GM12801 (cell line): ENCODE data around the gene EFNA5.

Experiments used
- CTCF ChIP-seq: IDR thresholded peaks from one replicate; pipeline ENCODE4 v1.5.1; 2011; ENCODE audit warnings: control low read depth; ENCODE audit not compliant: insufficient read length; ENCODE audit errors: extremely low read depth

EFNA5 gene

GRCh38 chr5:107532916-107533315, 137.8 kb downstream of the EFNA5 start:
- TF ChIP-seq CTCF: no peak

- no peak for TF ChIP-seq CTCF
Observed at GRCh38 chr5:107532169-107532878, 138.4 kb downstream of the EFNA5 start.

GRCh38 chr5:107531308-107531707, 139.4 kb downstream of the EFNA5 start:
- TF ChIP-seq CTCF: no peak

GRCh38 chr5:107529618-107530017, 141.1 kb downstream of the EFNA5 start:
- TF ChIP-seq CTCF: no peak

GRCh38 chr5:107526270-107526937, 144.3 kb downstream of the EFNA5 start:
- TF ChIP-seq CTCF: no peak

GRCh38 chr5:107524111-107524510, 146.6 kb downstream of the EFNA5 start:
- TF ChIP-seq CTCF: no peak

GRCh38 chr5:107523029-107523680, 147.6 kb downstream of the EFNA5 start:
- no peak for TF ChIP-seq CTCF
